ENCODE data around the gene BSG. TPM values are rescaled to one million over a fixed set of nuclear protein-coding genes. Genes with fewer than 3 reads are reported as not detected.

Gene BSG
- polyA plus RNA-seq, 1 donor from 2014 or later = 209 TPM

DNA sequence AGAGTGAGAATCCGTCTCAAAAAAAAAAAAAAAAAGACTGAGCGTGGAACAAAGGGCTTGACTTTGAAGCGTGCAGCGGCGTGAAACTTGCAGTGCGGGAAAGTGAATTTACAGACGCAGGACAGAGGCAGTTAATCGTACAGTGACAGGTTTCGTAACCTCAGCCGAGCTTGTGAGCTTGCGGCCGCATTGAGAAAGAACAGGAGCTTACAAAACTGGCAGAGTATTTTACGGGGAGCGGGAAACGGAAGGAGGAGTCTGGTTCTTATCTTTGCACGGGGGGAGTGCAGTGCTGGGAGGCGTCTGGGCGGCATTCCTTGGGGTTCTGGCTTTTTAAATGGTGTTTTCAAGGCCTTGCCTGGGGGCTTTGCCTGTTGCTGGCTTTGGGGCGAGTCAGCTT lies 6.0 kb upstream of the BSG start:
- Histone ChIP-seq H3K27ac (ENCODE audit: low read length) (no peak overlapping the region), H3K9ac (ENCODE audit: low read length) (no peak overlapping the region), H3K79me2 (replicated peaks; ENCODE audit: insufficient read depth, low read length) (no peaks in the 10 kb centered on the region), H3K9me2 (ENCODE audit: insufficient read depth, low read length) (no peaks in the 10 kb centered on the region), H3K36me3 (ENCODE audit: insufficient read depth, low read length) (no peaks in the 10 kb centered on the region), H3K4me2 (ENCODE audit: low read length) (no peak overlapping the region), H3F3A (ENCODE audit: insufficient read depth, low read length, poor library complexity, severe bottlenecking) (no peaks in the 10 kb centered on the region), H3K27me3 (ENCODE audit: insufficient read depth, low read depth, low read length) (no peaks in the 10 kb centered on the region), H3K9me3 (ENCODE audit: low read length) (no peaks in the 10 kb centered on the region), H2AFZ (ENCODE audit: low read depth, low read length) (no peak overlapping the region), H3K4me3 (ENCODE audit: low read length) (no peak overlapping the region), H4K20me1 (ENCODE audit: insufficient read depth) (no peaks in the 10 kb centered on the region)
- TF ChIP-seq TAF1 (IDR thresholded peaks at IDR 0.05; ENCODE audit: low read depth) (no peak), EP300 (conservative IDR thresholded peaks at IDR 0.05; ENCODE audit: poor library complexity, severe bottlenecking) (no peak), SMC3 (conservative IDR thresholded peaks at IDR 0.05; ENCODE audit: poor library complexity) (no peak), EZH2 (IDR thresholded peaks at IDR 0.05; ENCODE audit: borderline replicate concordance, insufficient read depth, low read length, poor library complexity, severe bottlenecking) (no peak), RAD21 (conservative IDR thresholded peaks at IDR 0.05) (no peak), POLR2AphosphoS5 (IDR thresholded peaks at IDR 0.05) (no peak), CTCF (IDR thresholded peaks at IDR 0.05; ENCODE audit: poor library complexity, severe bottlenecking) (no peak), MXI1 (conservative IDR thresholded peaks at IDR 0.05; ENCODE audit: poor library complexity, severe bottlenecking) (no peak)
- TF ChIP-seq, protein P1, sequence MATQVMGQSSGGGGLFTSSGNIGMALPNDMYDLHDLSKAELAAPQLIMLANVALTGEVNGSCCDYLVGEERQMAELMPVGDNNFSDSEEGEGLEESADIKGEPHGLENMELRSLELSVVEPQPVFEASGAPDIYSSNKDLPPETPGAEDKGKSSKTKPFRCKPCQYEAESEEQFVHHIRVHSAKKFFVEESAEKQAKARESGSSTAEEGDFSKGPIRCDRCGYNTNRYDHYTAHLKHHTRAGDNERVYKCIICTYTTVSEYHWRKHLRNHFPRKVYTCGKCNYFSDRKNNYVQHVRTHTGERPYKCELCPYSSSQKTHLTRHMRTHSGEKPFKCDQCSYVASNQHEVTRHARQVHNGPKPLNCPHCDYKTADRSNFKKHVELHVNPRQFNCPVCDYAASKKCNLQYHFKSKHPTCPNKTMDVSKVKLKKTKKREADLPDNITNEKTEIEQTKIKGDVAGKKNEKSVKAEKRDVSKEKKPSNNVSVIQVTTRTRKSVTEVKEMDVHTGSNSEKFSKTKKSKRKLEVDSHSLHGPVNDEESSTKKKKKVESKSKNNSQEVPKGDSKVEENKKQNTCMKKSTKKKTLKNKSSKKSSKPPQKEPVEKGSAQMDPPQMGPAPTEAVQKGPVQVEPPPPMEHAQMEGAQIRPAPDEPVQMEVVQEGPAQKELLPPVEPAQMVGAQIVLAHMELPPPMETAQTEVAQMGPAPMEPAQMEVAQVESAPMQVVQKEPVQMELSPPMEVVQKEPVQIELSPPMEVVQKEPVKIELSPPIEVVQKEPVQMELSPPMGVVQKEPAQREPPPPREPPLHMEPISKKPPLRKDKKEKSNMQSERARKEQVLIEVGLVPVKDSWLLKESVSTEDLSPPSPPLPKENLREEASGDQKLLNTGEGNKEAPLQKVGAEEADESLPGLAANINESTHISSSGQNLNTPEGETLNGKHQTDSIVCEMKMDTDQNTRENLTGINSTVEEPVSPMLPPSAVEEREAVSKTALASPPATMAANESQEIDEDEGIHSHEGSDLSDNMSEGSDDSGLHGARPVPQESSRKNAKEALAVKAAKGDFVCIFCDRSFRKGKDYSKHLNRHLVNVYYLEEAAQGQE (IDR thresholded peaks at IDR 0.05; ENCODE audit: borderline replicate concordance) = no peak

GRCh38 chr19:566844-567243 lies 5.6 kb upstream of the BSG start:
- no peak overlapping the region for H3K9ac ChIP-seq (ENCODE audit: low read length)
- H3K4me3 ChIP-seq (ENCODE audit: low read length) = no peak overlapping the region
- no peak overlapping the region for H2AFZ ChIP-seq (ENCODE audit: low read depth, low read length)
- no peak for TF ChIP-seq POLR2AphosphoS5 (IDR thresholded peaks at IDR 0.05)
- H3K9me2 ChIP-seq (ENCODE audit: insufficient read depth, low read length) = no peaks in the 10 kb centered on the region
- no peak overlapping the region for H3K4me2 ChIP-seq (ENCODE audit: low read length)
- no peaks in the 10 kb centered on the region for H3K79me2 ChIP-seq (replicated peaks; ENCODE audit: insufficient read depth, low read length)
- no peaks in the 10 kb centered on the region for H3K9me3 ChIP-seq (ENCODE audit: low read length)
- H4K20me1 ChIP-seq (ENCODE audit: insufficient read depth) = no peaks in the 10 kb centered on the region
- H3F3A ChIP-seq (ENCODE audit: insufficient read depth, low read length, poor library complexity, severe bottlenecking) = no peaks in the 10 kb centered on the region
- H3K36me3 ChIP-seq (ENCODE audit: insufficient read depth, low read length) = no peaks in the 10 kb centered on the region
- no peak overlapping the region for H3K27ac ChIP-seq (ENCODE audit: low read length)
- H3K27me3 ChIP-seq (ENCODE audit: insufficient read depth, low read depth, low read length) = no peaks in the 10 kb centered on the region

Measured in neural cell (in vitro differentiated cells).